GM06990 (cell line): ENCODE data around the gene REEP3.

ENCODE experiments used
- DNase-seq: peaks from one replicate; pipeline ENCODE4 v3.0.0-alpha.2; 2011; ENCODE audit not compliant: insufficient read length; ENCODE audit errors: extremely low read depth
- H3K27me3 ChIP-seq: replicated peaks from 2 replicates; pipeline ENCODE4 v1.6.0; 2011; ENCODE audit warnings: low read length; ENCODE audit not compliant: control insufficient read depth, insufficient read depth
- H3K36me3 ChIP-seq: 2 replicates; pipeline ENCODE4 v1.5.1; 2011; ENCODE audit warnings: low read length; ENCODE audit not compliant: control insufficient read depth, insufficient read depth
- H3K4me3 ChIP-seq: replicated peaks from 2 replicates; pipeline ENCODE4 v1.5.1; 2011; ENCODE audit warnings: low read depth, mild to moderate bottlenecking, control low read depth, low read length
- TF ChIP-seq, protein P1 (sequence below): IDR thresholded peaks from 2 replicates; pipeline ENCODE4 v1.5.1; 2011; ENCODE audit warnings: low read length, control low read depth, mild to moderate bottlenecking, inconsistent platforms; ENCODE audit not compliant: insufficient read depth, poor library complexity, severe bottlenecking

Gene REEP3

DNA sequence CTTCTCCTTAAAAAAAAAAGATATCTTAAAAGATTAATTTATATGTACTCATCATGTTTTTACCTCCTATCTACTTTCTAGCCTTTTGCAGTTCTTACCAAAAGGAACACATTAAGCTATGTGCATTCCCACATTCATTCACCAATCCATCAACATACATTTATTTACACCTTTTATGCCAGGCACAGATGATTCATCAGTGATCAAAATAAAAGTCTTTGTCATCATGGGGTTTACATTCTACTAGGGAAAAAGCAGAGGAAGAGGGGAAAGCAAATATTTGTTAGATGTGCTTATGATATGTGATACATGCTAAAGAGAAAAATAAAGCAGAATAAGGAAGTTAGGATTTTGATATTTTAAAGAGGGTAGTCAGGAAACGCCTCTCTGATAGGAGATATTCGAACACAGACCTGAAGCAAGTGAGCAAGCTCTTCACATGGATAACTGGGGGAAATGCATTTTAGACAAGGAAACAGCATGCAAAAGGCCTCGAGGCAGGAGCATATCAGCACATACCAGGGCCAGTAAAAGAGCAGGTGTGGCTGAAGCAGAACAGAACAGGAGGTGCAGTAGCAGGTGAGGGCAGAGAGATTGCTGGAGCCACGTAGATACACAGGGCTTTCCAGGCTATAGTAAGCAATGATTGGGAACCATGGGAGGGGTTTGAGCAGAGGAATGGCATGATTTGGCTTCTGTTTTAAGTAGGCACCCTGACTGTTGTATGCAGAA, 67.4 kb downstream of the REEP3 start:
- TF ChIP-seq, protein P1, sequence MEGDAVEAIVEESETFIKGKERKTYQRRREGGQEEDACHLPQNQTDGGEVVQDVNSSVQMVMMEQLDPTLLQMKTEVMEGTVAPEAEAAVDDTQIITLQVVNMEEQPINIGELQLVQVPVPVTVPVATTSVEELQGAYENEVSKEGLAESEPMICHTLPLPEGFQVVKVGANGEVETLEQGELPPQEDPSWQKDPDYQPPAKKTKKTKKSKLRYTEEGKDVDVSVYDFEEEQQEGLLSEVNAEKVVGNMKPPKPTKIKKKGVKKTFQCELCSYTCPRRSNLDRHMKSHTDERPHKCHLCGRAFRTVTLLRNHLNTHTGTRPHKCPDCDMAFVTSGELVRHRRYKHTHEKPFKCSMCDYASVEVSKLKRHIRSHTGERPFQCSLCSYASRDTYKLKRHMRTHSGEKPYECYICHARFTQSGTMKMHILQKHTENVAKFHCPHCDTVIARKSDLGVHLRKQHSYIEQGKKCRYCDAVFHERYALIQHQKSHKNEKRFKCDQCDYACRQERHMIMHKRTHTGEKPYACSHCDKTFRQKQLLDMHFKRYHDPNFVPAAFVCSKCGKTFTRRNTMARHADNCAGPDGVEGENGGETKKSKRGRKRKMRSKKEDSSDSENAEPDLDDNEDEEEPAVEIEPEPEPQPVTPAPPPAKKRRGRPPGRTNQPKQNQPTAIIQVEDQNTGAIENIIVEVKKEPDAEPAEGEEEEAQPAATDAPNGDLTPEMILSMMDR = no peak
- no peaks in the 10 kb centered on the region for H3K27me3 ChIP-seq
- DNase-seq = no peak
- H3K4me3 ChIP-seq = no peak overlapping the region
- H3K36me3 ChIP-seq = no peaks in the 10 kb centered on the region

GRCh38 chr10:63591600-63592379, 70.6 kb downstream of the REEP3 start:
- no peaks in the 10 kb centered on the region for H3K36me3 ChIP-seq
- H3K4me3 ChIP-seq = no peak overlapping the region
- no peaks in the 10 kb centered on the region for H3K27me3 ChIP-seq
- DNase-seq = no peak
- TF ChIP-seq, protein P1 = no peak

DNA sequence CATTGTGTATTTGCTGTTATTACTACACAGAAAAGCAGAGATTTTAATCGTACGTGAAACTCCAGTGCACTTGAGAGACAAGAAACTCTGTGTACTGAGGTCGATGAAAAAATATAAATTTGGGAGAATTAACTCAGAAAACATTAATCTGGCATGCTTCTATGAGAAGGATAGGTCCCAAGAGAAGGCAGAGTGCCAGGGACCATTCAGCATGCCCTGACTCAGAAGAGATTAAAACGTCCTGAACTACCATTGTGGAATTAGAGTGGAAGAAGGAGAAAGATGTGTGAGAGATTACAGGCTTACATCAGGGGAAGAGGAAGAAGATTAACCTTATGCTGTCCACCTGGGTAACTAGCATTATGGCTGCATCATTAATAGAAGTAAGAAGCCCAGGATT, 72.4 kb downstream of the REEP3 start:
- Histone ChIP-seq H3K36me3 (no peaks in the 10 kb centered on the region; the same call in 1 of the 2 replicates), H3K27me3 (no peaks in the 10 kb centered on the region), H3K4me3 (no peak overlapping the region)
- no peak for DNase-seq
- TF ChIP-seq, protein P1 = no peak

- no peak overlapping the region for H3K4me3 ChIP-seq
- H3K27me3 ChIP-seq = no peaks in the 10 kb centered on the region
- no peak for DNase-seq
- no peaks in the 10 kb centered on the region; the same call in 1 of the 2 replicates for H3K36me3 ChIP-seq
- TF ChIP-seq, protein P1 = no peak
These were observed 73.9 kb downstream of the REEP3 start for GRCh38 chr10:63595072-63595471.

GRCh38 chr10:63596924-63597323, 75.7 kb downstream of the REEP3 start:
- Histone ChIP-seq H3K27me3 (no peaks in the 10 kb centered on the region), H3K4me3 (no peak overlapping the region), H3K36me3 (no peaks in the 10 kb centered on the region; the same call in 1 of the 2 replicates)
- no peak for DNase-seq
- TF ChIP-seq, protein P1 = no peak
